RPMI8226 (cell line): Measurements from ENCODE around the gene KRTAP9-9.
A peak's percentile ranks its signal among the peaks of the same experiment; 100 is the strongest.
"Not testable (repeated sequence)": the region's sequence is repeated elsewhere in the genome, so short reads cannot be mapped to it uniquely, and the experiment has no call there.

Experiments used
- DNase-seq: peaks from one replicate; pipeline ENCODE4 v3.0.0-alpha.2; 2015

Gene KRTAP9-9

GRCh38 chr17:41255381-41256290 lies at the start of gene KRTAP9-9:
Gene KRTAP9-9, plus strand, starts transcription at chr17:41255384.
- DNase-seq = not testable (repeated sequence)

GRCh38 chr17:41211845-41212466 lies 43.2 kb upstream of the KRTAP9-9 start:
- peak; percentile 90 for DNase-seq

- DNase-seq = peak; percentile 75
Observed at GRCh38 chr17:41212524-41213169, 42.5 kb upstream of the KRTAP9-9 start.

GRCh38 chr17:41215681-41216080 lies 39.5 kb upstream of the KRTAP9-9 start:
- DNase-seq = no peak

- DNase-seq = no peak
Observed at GRCh38 chr17:41223821-41224220, 31.4 kb upstream of the KRTAP9-9 start.

GRCh38 chr17:41226051-41226450 lies 29.1 kb upstream of the KRTAP9-9 start:
- no peak for DNase-seq

- DNase-seq = not testable (repeated sequence)
Observed at GRCh38 chr17:41226598-41227095, 28.5 kb upstream of the KRTAP9-9 start, which contains the start of gene KRTAP9-2. Gene KRTAP9-2, plus strand, starts transcription at chr17:41226648. Its CDS starts 7 bp downstream, at chr17:41226655.

- no peak for DNase-seq
Observed at GRCh38 chr17:41230094-41230493, 25.1 kb upstream of the KRTAP9-9 start.

- no peak for DNase-seq
Observed at GRCh38 chr17:41231731-41232130, 23.5 kb upstream of the KRTAP9-9 start.

- not testable (repeated sequence) for DNase-seq
Observed at GRCh38 chr17:41232399-41233105, 22.6 kb upstream of the KRTAP9-9 start, which contains the start of gene KRTAP9-3. Gene KRTAP9-3, plus strand, starts transcription at chr17:41232449. Its CDS starts 53 bp downstream, at chr17:41232502.

GRCh38 chr17:41237116-41237515 lies 18.1 kb upstream of the KRTAP9-9 start:
- DNase-seq = not testable (repeated sequence)

- DNase-seq = peak; percentile 9
Observed at GRCh38 chr17:41237949-41238437, 17.2 kb upstream of the KRTAP9-9 start, which contains the start of gene KRTAP9-8. Gene KRTAP9-8, plus strand, starts transcription at chr17:41237999. Its CDS starts 53 bp downstream, at chr17:41238052.

GRCh38 chr17:41246995-41247787 lies 8.0 kb upstream of the KRTAP9-9 start:
- not testable (repeated sequence) for DNase-seq

GRCh38 chr17:41249637-41250240 lies 5.4 kb upstream of the KRTAP9-9 start, which contains the start of gene KRTAP9-4:
Gene KRTAP9-4, plus strand, starts transcription at chr17:41249687. Its CDS starts 34 bp downstream, at chr17:41249721.
- not testable (repeated sequence) for DNase-seq

GRCh38 chr17:41251261-41251660 lies 3.9 kb upstream of the KRTAP9-9 start:
- no peak for DNase-seq

GRCh38 chr17:41254861-41255260 lies 323 bp upstream of the KRTAP9-9 start:
- no peak for DNase-seq

GRCh38 chr17:41256291-41256685 lies 1.1 kb downstream of the KRTAP9-9 start:
- DNase-seq = no peak

- DNase-seq = no peak
Observed at GRCh38 chr17:41258406-41258805, 3.2 kb downstream of the KRTAP9-9 start.

- DNase-seq = no peak
Observed at GRCh38 chr17:41263212-41263611, 8.0 kb downstream of the KRTAP9-9 start.

GRCh38 chr17:41264599-41264998 lies 9.4 kb downstream of the KRTAP9-9 start:
- DNase-seq = no peak

GRCh38 chr17:41265078-41265477 lies 9.9 kb downstream of the KRTAP9-9 start, which contains the start of gene KRTAP9-6:
Gene KRTAP9-6, plus strand, starts transcription at chr17:41265378. Its CDS starts 0 bp downstream, at chr17:41265378.
- no peak for DNase-seq
